Measurements from ENCODE around the gene TBC1D22A.

Gene TBC1D22A

DNA sequence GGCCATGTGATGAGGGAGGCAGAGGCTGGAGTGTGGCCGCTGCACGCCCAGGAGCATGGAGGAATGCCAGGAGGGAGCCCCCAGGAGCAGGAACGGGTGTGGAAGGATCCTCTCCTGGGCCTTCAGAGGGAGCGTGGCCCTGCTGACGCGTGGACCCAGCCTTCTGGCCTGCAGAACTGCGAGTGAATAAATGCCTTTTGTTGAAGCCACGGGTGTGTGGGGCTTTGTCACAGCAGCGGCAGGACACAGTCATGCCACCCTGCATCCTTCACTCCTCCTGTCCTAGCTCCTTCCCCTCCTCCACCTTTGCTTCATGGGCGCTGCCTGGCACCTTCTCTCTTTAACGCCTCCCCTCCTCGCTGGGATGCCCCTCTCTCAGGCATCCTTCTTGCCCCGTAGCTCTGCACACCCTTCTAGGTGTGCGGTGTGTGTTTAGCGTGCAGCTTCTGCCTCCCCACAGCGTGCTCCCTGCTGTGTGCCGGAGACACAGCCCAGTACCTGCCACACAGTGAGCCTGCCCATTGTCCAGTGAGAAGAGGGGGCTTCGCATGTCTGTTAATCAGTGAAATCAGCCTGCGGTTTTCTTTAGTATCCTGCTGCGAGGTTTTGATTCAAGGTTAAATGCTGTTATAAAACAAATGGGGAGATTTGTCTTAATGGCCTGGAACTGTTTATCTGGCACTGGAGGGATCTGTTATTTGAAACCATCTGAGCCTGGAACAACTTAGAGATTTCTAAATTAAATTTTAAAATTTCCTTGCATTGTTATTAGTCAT lies 459.6 kb downstream of the TBC1D22A start:
- DNase-seq (ENCODE audit: low read depth in 2 of 2) = no peak
